Upper lobe of right lung (tissue), 1 donor: ENCODE measurements around the gene RHOT2. TPM values are rescaled to one million over a fixed set of nuclear protein-coding genes. Genes with fewer than 3 reads are reported as not detected.

Source experiments
- ATAC-seq: fragments of 200-7000 bp; cut with Tn5 transposase; one replicate; pipeline ENCODE4 v1.9.1; 2020; ENCODE audit warnings: mild to moderate bottlenecking, moderate library complexity
- DNase-seq: peaks from one replicate; pipeline ENCODE4 v3.0.0-alpha.2; 2020
- H3K27ac ChIP-seq: fragments of 200-600 bp; one replicate; pipeline ENCODE4 v1.8.0; 2022
- H3K27me3 ChIP-seq: fragments of 200-600 bp; one replicate; pipeline ENCODE4 v1.8.0; 2022; ENCODE audit warnings: mild to moderate bottlenecking
- H3K36me3 ChIP-seq: fragments of 200-600 bp; one replicate; pipeline ENCODE4 v1.8.0; 2022
- H3K4me1 ChIP-seq: fragments of 200-600 bp; one replicate; pipeline ENCODE4 v1.8.0; 2022
- H3K4me3 ChIP-seq: fragments of 200-600 bp; one replicate; pipeline ENCODE4 v1.8.0; 2022; ENCODE audit warnings: mild to moderate bottlenecking
- H3K9me3 ChIP-seq: fragments of 200-600 bp; one replicate; pipeline ENCODE4 v1.8.0; 2022
- CTCF ChIP-seq: fragments of 200-600 bp; IDR thresholded peaks from one replicate; pipeline ENCODE4 v1.8.0; 2022; ENCODE audit warnings: antibody characterized with exemption
- intact Hi-C: fragments of 100-400 bp; cut with DNase I; formaldehyde crosslinking; loops from one replicate; pipeline ENCODE4 v1.11.0; 2022
- long read RNA-seq: library from polyadenylated mRNA; unstranded; transcript quantifications from one replicate; pipeline ENCODE4 v2.0.0, GENCODE V29; 2021
- total RNA-seq: library from RNA; stranded (reverse); fragmentation: NEBNext Ultra II Directional; extraction: Animal tissue kit (Norgen Biotek cat#: 25700); gene quantifications from one replicate; pipeline ENCODE4 v1.2.1, GENCODE V29; 2021
- donor health status: DM: no; HTN: yes; CAD: no; lungs with severe emphysema.

Gene RHOT2
- 92.5 TPM for total RNA-seq
- long read RNA-seq, transcript RHOT2-201 (19 exons, 2,539 nt): major isoform, 46 of 275 reads
- long read RNA-seq, partial matches to known transcripts: 61 of 275 reads
- long read RNA-seq, other reads (novel, unspliced or antisense): 167 of 275 reads

GRCh38 chr16:667780-668518, at the start of gene RHOT2:
Gene RHOT2, plus strand, starts transcription at chr16:668132. Its CDS starts 68 bp downstream, at chr16:668200.
- H3K4me1 ChIP-seq: peaks cover 12% of the 10 kb centered on the region
- intact Hi-C loops: no loop called here
- TF ChIP-seq CTCF: peak; percentile 84
- H3K9me3 ChIP-seq: no peaks in the 10 kb centered on the region
- H3K4me3 ChIP-seq: peak within 1 kb of the TSS; percentile 97
- H3K36me3 ChIP-seq: peaks cover 33% of the 10 kb centered on the region
- ATAC-seq (peak; percentile 96), DNase-seq (peak; percentile 97)
- no peaks in the 10 kb centered on the region for H3K27me3 ChIP-seq
- H3K27ac ChIP-seq: peak within 1 kb of the TSS; percentile 87

GRCh38 chr16:619476-620100, 48.3 kb upstream of the RHOT2 start:
- intact Hi-C loops: no loop called here
- Histone ChIP-seq H3K27ac (no peak overlapping the region), H3K36me3 (no peaks in the 10 kb centered on the region), H3K4me3 (no peak overlapping the region), H3K9me3 (no peaks in the 10 kb centered on the region), H3K27me3 (no peaks in the 10 kb centered on the region), H3K4me1 (peaks cover 13% of the 10 kb centered on the region)
- no peak for TF ChIP-seq CTCF
- DNase-seq (peak; percentile 84), ATAC-seq (peak; percentile 3)

GRCh38 chr16:620700-621525, 47.0 kb upstream of the RHOT2 start:
- Histone ChIP-seq H3K27ac (no peak overlapping the region), H3K27me3 (no peaks in the 10 kb centered on the region), H3K9me3 (no peaks in the 10 kb centered on the region), H3K4me3 (no peak overlapping the region), H3K36me3 (peaks cover 6% of the 10 kb centered on the region), H3K4me1 (peaks cover 13% of the 10 kb centered on the region)
- intact Hi-C loops: no loop called here
- no peak for DNase-seq
- no peak for TF ChIP-seq CTCF
- ATAC-seq: no peak

- H3K27me3 ChIP-seq: no peaks in the 10 kb centered on the region
- ATAC-seq: no peak
- peaks cover 11% of the 10 kb centered on the region for H3K36me3 ChIP-seq
Measured at GRCh38 chr16:621526-622105, 46.3 kb upstream of the RHOT2 start.

More at GRCh38 chr16:621526-622105, 46.3 kb upstream of the RHOT2 start:
- Histone ChIP-seq H3K27ac (peak overlapping the region; percentile 11), H3K4me3 (no peak overlapping the region), H3K9me3 (no peaks in the 10 kb centered on the region), H3K4me1 (peaks cover 13% of the 10 kb centered on the region)
- intact Hi-C loops: no loop called here
- no peak for DNase-seq
- no peak for TF ChIP-seq CTCF
